K562 (cell line): ENCODE results near the gene EVL. TPM values are rescaled to one million over a fixed set of nuclear protein-coding genes. Genes with fewer than 3 reads are reported as not detected.

Source experiments
- ATAC-seq: fragments of 200-7000 bp; cut with Tn5 transposase; 3 replicates; pipeline ENCODE4 v1.9.1; 2020; ENCODE audit warnings: moderate library complexity
- BruUV-seq: library from RNA; stranded (reverse); fragments of 400-500 nt; replicated peaks from 2 replicates; lab custom pipeline; 2021; lab: Mats Ljungman, UMichigan
- CTCF ChIA-PET: fragments of 300-600 bp; formaldehyde crosslinking; extraction: SDS; loops from one replicate; lab custom pipeline; 2021; ENCODE audit warnings: low intra/inter-chr PET ratio; lab: Yijun Ruan, JAX
- POLR2A ChIA-PET: fragments of 300-600, 350-650 bp; sonication (Branson Sonifier 250); formaldehyde crosslinking; extraction: SDS; loops from one replicate; lab custom pipeline; 2021; ENCODE audit warnings: antibody characterized with exemption, inconsistent platforms; lab: Yijun Ruan, JAX
- DNase-seq, 4 experiments: peaks; one replicate each; pipeline versions ENCODE4 v3.0.0 to v3.0.0-alpha.2; 2011 to 2018; ENCODE audit warnings: low spot score in 3 of 4, mixed read lengths in 3 of 4; ENCODE audit errors: extremely low read depth in 1 of 4
- FAIRE-seq: peaks from 2 replicates; lab custom pipeline; 2011; peaks lifted over from hg19 to GRCh38; lab: Jason Lieb, UNC
- H2AFZ ChIP-seq: 2 replicates; pipeline ENCODE4 v1.6.0; 2011; ENCODE audit warnings: low read depth, low read length, control low read depth, inconsistent platforms
- H3K27ac ChIP-seq: fragments of 200-600 bp; 3 replicates; pipeline ENCODE4 v1.8.0; 2011; ENCODE audit warnings: low read depth, mild to moderate bottlenecking, control low read depth, inconsistent platforms, low read length, moderate library complexity, mixed read lengths; ENCODE audit errors: extremely low read depth
- H3K27me3 ChIP-seq, 2 experiments: fragments of 300-600 bp in 1 of 2; 2 replicates in 1 of 2; 3 replicates in 1 of 2; pipeline versions ENCODE4 v1.6.0 to v1.8.0; 2011; ENCODE audit warnings: inconsistent platforms in 2 of 2, low read length in 2 of 2, mild to moderate bottlenecking in 1 of 2, mixed read lengths in 1 of 2, moderate library complexity in 1 of 2; ENCODE audit not compliant: control insufficient read depth in 2 of 2, insufficient read depth in 2 of 2
- H3K36me3 ChIP-seq: fragments of 300-600 bp; 3 replicates; pipeline ENCODE4 v1.8.0; 2011; ENCODE audit warnings: mild to moderate bottlenecking, low read length, inconsistent platforms; ENCODE audit not compliant: control insufficient read depth, insufficient read depth
- H3K4me1 ChIP-seq, 2 experiments: fragments of 200-600 bp in 1 of 2; replicated peaks in 1 of 2; 2 replicates in 1 of 2; 3 replicates in 1 of 2; pipeline versions ENCODE4 v1.5.1 to v1.8.0; 2011; ENCODE audit warnings: inconsistent platforms in 2 of 2, low read length in 2 of 2, mild to moderate bottlenecking in 1 of 2, mixed read lengths in 1 of 2, moderate library complexity in 1 of 2; ENCODE audit not compliant: control insufficient read depth in 2 of 2, insufficient read depth in 2 of 2
- H3K4me2 ChIP-seq: 2 replicates; pipeline ENCODE4 v1.6.1; 2011; ENCODE audit warnings: low read length, control low read depth, inconsistent platforms, mixed read lengths; ENCODE audit not compliant: insufficient read depth
- H3K4me3 ChIP-seq: fragments of 200-600 bp; sonication (generic), shearing (Covaris generic); 2 replicates; pipeline ENCODE4 v1.5.1; 2016; ENCODE audit warnings: control low read depth, inconsistent platforms
- H3K79me2 ChIP-seq: fragments of 200-600 bp; 3 replicates; pipeline ENCODE4 v1.8.0; 2011; ENCODE audit warnings: low read length, inconsistent platforms; ENCODE audit not compliant: control insufficient read depth, insufficient read depth
- H3K9ac ChIP-seq, 2 experiments: 2 replicates each; pipeline versions ENCODE4 v1.6.0 to v1.6.1; 2011; ENCODE audit warnings: low read depth in 2 of 2, low read length in 2 of 2, control low read depth in 1 of 2, inconsistent platforms in 1 of 2, mild to moderate bottlenecking in 1 of 2, mixed read lengths in 1 of 2; ENCODE audit not compliant: insufficient read depth in 1 of 2
- H3K9me1 ChIP-seq: one replicate; pipeline ENCODE4 v1.6.0; 2011; ENCODE audit warnings: inconsistent platforms, mild to moderate bottlenecking, low read length, moderate library complexity; ENCODE audit not compliant: control insufficient read depth, insufficient read depth
- H3K9me3 ChIP-seq: replicated peaks from 2 replicates; pipeline ENCODE4 v1.5.1; 2011; ENCODE audit warnings: low read depth, low read length, inconsistent platforms; ENCODE audit not compliant: control insufficient read depth, insufficient read depth
- H4K20me1 ChIP-seq: replicated peaks from 2 replicates; pipeline ENCODE4 v1.6.1; 2011; ENCODE audit warnings: low read length, inconsistent platforms, mixed read lengths; ENCODE audit not compliant: control insufficient read depth, insufficient read depth
- CHD2 ChIP-seq: IDR thresholded peaks from 2 replicates; pipeline ENCODE4 v1.6.1; 2011; ENCODE audit warnings: low read depth, low read length
- HMBOX1 ChIP-seq: sonication (generic); IDR thresholded peaks from 2 replicates; pipeline ENCODE4 v1.6.1; 2016
- JUND ChIP-seq, 2 experiments: IDR thresholded peaks; 2 replicates in 1 of 2; 3 replicates in 1 of 2; pipeline ENCODE4 v1.6.1; 2011; ENCODE audit warnings: borderline replicate concordance in 2 of 2, low read depth in 2 of 2, low read length in 2 of 2, improper control_type of control experiment in 1 of 2, missing biosample characterization in 1 of 2, missing genetic modification characterization in 1 of 2, missing genetic modification reagents in 1 of 2
- MYC ChIP-seq, 2 experiments: fragments of 250-450 bp in 1 of 2; sonication (Bioruptor Pico) in 1 of 2; IDR thresholded peaks; 2 replicates each; pipeline versions ENCODE4 v1.5.1 to v1.6.1; 2012 to 2021; ENCODE audit warnings: low read depth in 2 of 2, borderline replicate concordance in 1 of 2, improper control_type of control experiment in 1 of 2, low read length in 1 of 2, mild to moderate bottlenecking in 1 of 2, moderate library complexity in 1 of 2
- POLR2H ChIP-seq: IDR thresholded peaks from 2 replicates; pipeline ENCODE4 v1.6.1; 2016; ENCODE audit warnings: missing genetic modification characterization, low read depth, mild to moderate bottlenecking, control low read depth, missing compliant biosample characterization, moderate library complexity
- POLR3A ChIP-seq: IDR thresholded peaks from 2 replicates; pipeline ENCODE4 v1.6.1; 2011; ENCODE audit warnings: borderline replicate concordance, mild to moderate bottlenecking, moderate library complexity; ENCODE audit not compliant: insufficient read length, insufficient read depth; ENCODE audit errors: extremely low read depth
- PPARD ChIP-seq: fragments of 250-450 bp; sonication (Bioruptor Pico); IDR thresholded peaks from 2 replicates; pipeline ENCODE4 v1.8.0; 2022; ENCODE audit warnings: inconsistent platforms, mild to moderate bottlenecking, moderate library complexity
- RAD51 ChIP-seq: fragments of 450-650 bp; IDR thresholded peaks from 2 replicates; pipeline ENCODE4 v1.7.1; 2016; ENCODE audit warnings: low read depth, mild to moderate bottlenecking, borderline replicate concordance
- ZFP30 ChIP-seq: fragments of 250-450 bp; sonication (Bioruptor Pico); IDR thresholded peaks from 2 replicates; pipeline ENCODE4 v1.8.0; 2022; ENCODE audit warnings: moderate library complexity, mild to moderate bottlenecking, inconsistent platforms, borderline replicate concordance
- ZNF592 ChIP-seq: fragments of 450-650 bp; IDR thresholded peaks from 2 replicates; pipeline ENCODE4 v1.6.1; 2017; ENCODE audit warnings: antibody characterized with exemption, mild to moderate bottlenecking
- WGBS: fragments of 100-300 bp; shearing (Covaris generic); methylation state at CpG from one replicate; pipeline ENCODE4 v1.1.6; 2016; ENCODE audit warnings: low coverage, mixed read lengths; ENCODE audit not compliant: insufficient coverage; ENCODE audit errors: missing lambda C conversion rate; 5-methylcytosine and 5-hydroxymethylcytosine counted together
- in situ Hi-C: fragments of 300-500 bp; cut with MboI; formaldehyde crosslinking; loops from 4 replicates; pipeline ENCODE4 v1.15.0; 2018; ENCODE audit warnings: inconsistent platforms, mixed read lengths
- intact Hi-C: fragments of 100-400 bp; cut with micrococcal nuclease; formaldehyde crosslinking; loops from 2 replicates; pipeline ENCODE4 v1.14.2; 2022
- polyA plus RNA-seq, 8 experiments: library from polyadenylated mRNA; depleted of rRNA in 4 of 8; stranded (reverse) in 5 of 8; unstranded in 3 of 8; fragments of >200 nt; fragmentation: Nextera tagmentation in 2 of 8; fragmentation: Illumina TruSeq in 1 of 8; extraction: Ambion mirVana in 2 of 8; extraction: Trizol in 1 of 8; gene quantifications; 2 replicates each; pipeline versions ENCODE4 v1.2.1 to v1.2.3, GENCODE V29; 2011 to 2014; ENCODE audit warnings: inconsistent platforms in 1 of 8, missing spikeins in 1 of 8
- total RNA-seq, 7 experiments: library from RNA; depleted of rRNA in 6 of 7; stranded (reverse); fragments of >200 nt in 6 of 7; fragmentation: Illumina TruSeq in 2 of 7; extraction: Trizol in 2 of 7; gene quantifications; 2 replicates each; pipeline versions ENCODE4 v1.2.1 to v1.2.3, GENCODE V29; 2011 to 2021; ENCODE audit warnings: low replicate concordance in 1 of 7
- TF ChIP-seq, protein P1 (sequence below): sonication (generic); formaldehyde crosslinking; IDR thresholded peaks from 2 replicates; pipeline ENCODE4 v1.5.0; 2020; ENCODE audit warnings: missing genetic modification reagents

EVL gene
- total and polyA plus RNA-seq, 9 of the 15 experiments (the other 6 are each of a cell fraction or from before 2014, with no cell fraction given), result 2.9 to 43.4 (median 23.9) TPM

DNA sequence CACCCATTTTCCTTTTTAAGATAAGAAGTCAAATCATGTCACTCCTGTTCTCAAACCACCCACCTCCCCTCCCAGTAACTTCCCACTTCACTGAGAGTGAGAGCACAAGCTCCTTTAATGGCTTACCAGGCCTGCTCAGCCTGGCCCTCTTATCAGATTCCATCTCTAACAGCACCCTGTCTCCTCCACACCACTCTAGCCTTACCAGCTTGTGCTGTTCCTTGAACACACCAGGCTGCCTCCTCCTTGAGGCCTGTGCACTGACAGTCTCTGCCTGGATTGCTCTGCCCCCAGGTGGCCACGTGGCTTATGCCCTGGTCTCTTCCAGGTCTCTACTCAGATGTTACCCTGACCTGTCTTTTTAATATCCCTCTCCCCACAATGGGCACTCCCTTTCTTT lies 40.1 kb upstream of the EVL start:
- no TSS peak for BruUV-seq
- in situ Hi-C loops, result no loop called here
- TF ChIP-seq JUND (IDR thresholded peaks at IDR 0.05; ENCODE audit: borderline replicate concordance, low read depth, low read length) (peak; percentile 44; the same call in 1 of the 2 replicates), JUND (tag; IDR thresholded peaks at IDR 0.05; ENCODE audit: borderline replicate concordance, low read depth, low read length) (no peak; the same call in 2 of the 3 replicates), PPARD (CRISPR knock-in tag) (no peak), POLR3A (no peak), HMBOX1 (peak; percentile 71), POLR2H (tag) (no peak), RAD51 (0 out of 2 replicates have a peak, but pooled peaks have one; percentile 13), MYC (IDR thresholded peaks at IDR 0.05; ENCODE audit: low read depth, low read length) (peak; percentile 65), MYC (CRISPR knock-in tag; IDR thresholded peaks at IDR 0.05; ENCODE audit: borderline replicate concordance, low read depth) (no peak), ZFP30 (CRISPR knock-in tag) (no peak), CHD2 (no peak), ZNF592 (peak; percentile 65; the same call in 1 of the 2 replicates)
- TF ChIP-seq, protein P1, sequence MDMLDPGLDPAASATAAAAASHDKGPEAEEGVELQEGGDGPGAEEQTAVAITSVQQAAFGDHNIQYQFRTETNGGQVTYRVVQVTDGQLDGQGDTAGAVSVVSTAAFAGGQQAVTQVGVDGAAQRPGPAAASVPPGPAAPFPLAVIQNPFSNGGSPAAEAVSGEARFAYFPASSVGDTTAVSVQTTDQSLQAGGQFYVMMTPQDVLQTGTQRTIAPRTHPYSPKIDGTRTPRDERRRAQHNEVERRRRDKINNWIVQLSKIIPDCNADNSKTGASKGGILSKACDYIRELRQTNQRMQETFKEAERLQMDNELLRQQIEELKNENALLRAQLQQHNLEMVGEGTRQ (CRISPR knock-in tag), result peak; percentile 42; the same call in 1 of the 2 replicates

More for the DNA sequence above, 40.1 kb upstream of the EVL start:
- Histone ChIP-seq H4K20me1 (no peaks in the 10 kb centered on the region), H3K4me2 (no peak overlapping the region), H3K4me1 (peaks cover 13 to 21% of the 10 kb centered on the region in 2 experiments), H3K36me3 (no peaks in the 10 kb centered on the region; the same call in 2 of the 3 replicates), H3K27me3 (no peaks in the 10 kb centered on the region), H2AFZ (peak overlapping the region; percentile 15; the same call in 1 of the 2 replicates), H3K79me2 (peaks cover 23% of the 10 kb centered on the region), H3K9ac (peak overlapping the region in 1 of 2 experiments; percentile 74; a peak in 2 of 4 replicates), H3K4me3 (no peak overlapping the region), H3K9me1 (no peaks in the 10 kb centered on the region), H3K27ac (peak overlapping the region; percentile 23; the same call in 2 of the 3 replicates), H3K9me3 (no peaks in the 10 kb centered on the region)
- ChIA-PET POLR2A (interaction anchor here (1.1 kb wide), 1 partner anchor 51 kb away, joined by 3 read pairs; no protein-coding TSS in a partner anchor), CTCF (interaction anchor here (0.9 to 1.4 kb wide), 2 partner anchors 42 to 43 kb away, joined by 3 to 5 read pairs; no protein-coding TSS in a partner anchor)
- FAIRE-seq (peak; percentile 95), ATAC-seq (peak; percentile 98), DNase-seq (peak; percentile 52 to 79 (median 60))
- WGBS, result 0% methylated on average over 1 of the region's 1 CpG
- intact Hi-C loops, result loop anchor here (1.0 kb wide), 1 partner anchor 43 kb away; no protein-coding TSS in a partner anchor
